GM12878 (cell line): ENCODE results near the gene IGSF23. TPM values are rescaled to one million over a fixed set of nuclear protein-coding genes. Genes with fewer than 3 reads are reported as not detected.

ENCODE experiments used
- ATAC-seq: fragments of 200-7000 bp; cut with Tn5 transposase; 3 replicates; pipeline ENCODE4 v1.9.1; 2020; ENCODE audit warnings: mild to moderate bottlenecking, moderate library complexity
- BruUV-seq: library from RNA; stranded (reverse); fragments of 400-500 nt; replicated peaks from 2 replicates; lab custom pipeline; 2021; lab: Mats Ljungman, UMichigan
- CTCF ChIA-PET: fragments of 300-600 bp; sonication (Branson Sonifier 250); formaldehyde crosslinking; extraction: SDS; loops from one replicate; lab custom pipeline; 2021; ENCODE audit warnings: inconsistent platforms; lab: Yijun Ruan, JAX
- POLR2A ChIA-PET: fragments of 350-600 bp; formaldehyde crosslinking; extraction: SDS; loops from one replicate; lab custom pipeline; 2021; ENCODE audit warnings: inconsistent platforms; lab: Charles Lee
- RAD21 ChIA-PET: fragments of 300-600 bp; sonication (Branson Sonifier 250); formaldehyde crosslinking; loops from one replicate; lab custom pipeline; 2023; ENCODE audit warnings: antibody characterized with exemption; ENCODE audit not compliant: unreplicated experiment; lab: Charles Lee
- SMC1A ChIA-PET: fragments of 300-600 bp; sonication (Branson Sonifier 250); formaldehyde crosslinking; loops from one replicate; lab custom pipeline; 2023; ENCODE audit not compliant: unreplicated experiment, uncharacterized antibody; lab: Charles Lee
- DNase-seq: peaks from one replicate; pipeline ENCODE4 v3.0.0-alpha.2; 2011; ENCODE audit warnings: low read depth, low spot score
- FAIRE-seq: peaks from 3 replicates; lab custom pipeline; 2011; peaks lifted over from hg19 to GRCh38; lab: Jason Lieb, UNC
- H2AFZ ChIP-seq: 2 replicates; pipeline ENCODE4 v1.6.0; 2011; ENCODE audit warnings: low read depth, low read length, control low read depth; ENCODE audit not compliant: control insufficient read depth
- H3K27ac ChIP-seq: 2 replicates; pipeline ENCODE4 v1.5.1; 2011; ENCODE audit warnings: control low read depth; ENCODE audit not compliant: control insufficient read depth, insufficient read depth
- H3K27me3 ChIP-seq, 2 experiments: replicated peaks in 1 of 2; 2 replicates each; pipeline versions ENCODE4 v1.6.0 to v1.6.1; 2011; ENCODE audit warnings: low read length in 1 of 2; ENCODE audit not compliant: control insufficient read depth in 2 of 2, insufficient read depth in 2 of 2
- H3K36me3 ChIP-seq, 2 experiments: 2 replicates each; pipeline ENCODE4 v1.5.1; 2011; ENCODE audit warnings: low read length in 1 of 2; ENCODE audit not compliant: control insufficient read depth in 2 of 2, insufficient read depth in 2 of 2
- H3K4me1 ChIP-seq: 2 replicates; pipeline ENCODE4 v1.6.1; 2011; ENCODE audit warnings: mild to moderate bottlenecking, low read length, moderate library complexity, mixed read lengths; ENCODE audit not compliant: control insufficient read depth, insufficient read depth
- H3K4me2 ChIP-seq: 2 replicates; pipeline ENCODE4 v1.6.0; 2011; ENCODE audit warnings: control low read depth; ENCODE audit not compliant: control insufficient read depth, insufficient read depth
- H3K4me3 ChIP-seq: fragments of 200-600 bp; sonication (generic); 2 replicates; pipeline ENCODE4 v1.5.1; 2016
- H3K79me2 ChIP-seq: 2 replicates; pipeline ENCODE4 v1.6.0; 2011; ENCODE audit warnings: low read length; ENCODE audit not compliant: control insufficient read depth, insufficient read depth
- H3K9ac ChIP-seq: 2 replicates; pipeline ENCODE4 v1.8.0; 2011; ENCODE audit warnings: low read length, control low read depth, mixed read lengths; ENCODE audit not compliant: control insufficient read depth, insufficient read depth
- H3K9me3 ChIP-seq: replicated peaks from 3 replicates; pipeline ENCODE4 v1.5.1; 2011; ENCODE audit warnings: mild to moderate bottlenecking, low read length; ENCODE audit not compliant: control insufficient read depth, insufficient read depth
- H4K20me1 ChIP-seq: 2 replicates; pipeline ENCODE4 v1.6.0; 2011; ENCODE audit not compliant: control insufficient read depth, insufficient read depth
- ATF3 ChIP-seq: IDR thresholded peaks from 2 replicates; pipeline ENCODE4 v1.6.1; 2011; ENCODE audit warnings: low read depth, mild to moderate bottlenecking, low read length, moderate library complexity, borderline replicate concordance; ENCODE audit errors: extremely low read depth
- BACH1 ChIP-seq: fragments of 450-650 bp; IDR thresholded peaks from 2 replicates; pipeline ENCODE4 v1.6.1; 2017; ENCODE audit warnings: mild to moderate bottlenecking, borderline replicate concordance
- BHLHE40 ChIP-seq, 2 experiments: fragments of 450-650 bp in 1 of 2; IDR thresholded peaks; 2 replicates each; pipeline ENCODE4 v1.6.1; 2011 to 2017; ENCODE audit warnings: low read depth in 2 of 2, borderline replicate concordance in 1 of 2, improper control_type of control experiment in 1 of 2, low read length in 1 of 2, mild to moderate bottlenecking in 1 of 2
- CBX5 ChIP-seq: sonication (generic); IDR thresholded peaks from 2 replicates; pipeline ENCODE4 v1.6.1; 2016; ENCODE audit warnings: low read depth, moderate library complexity, mild to moderate bottlenecking, inconsistent platforms
- CTCF ChIP-seq, 3 experiments: IDR thresholded peaks in 2 of 3; conservative IDR thresholded peaks in 1 of 3; 2 replicates each; pipeline ENCODE4 v1.5.1; 2011; ENCODE audit warnings: low read depth in 3 of 3, low read length in 3 of 3, mild to moderate bottlenecking in 3 of 3, control low read depth in 2 of 3, moderate library complexity in 2 of 3, inconsistent platforms in 1 of 3, mixed read lengths in 1 of 3; ENCODE audit not compliant: control insufficient read depth in 2 of 3, insufficient read depth in 1 of 3; ENCODE audit errors: extremely low read depth in 1 of 3
- EZH2 ChIP-seq: IDR thresholded peaks from 2 replicates; pipeline ENCODE4 v1.6.1; 2012; ENCODE audit warnings: low read depth, mild to moderate bottlenecking, control low read depth, inconsistent platforms, low read length, borderline replicate concordance; ENCODE audit not compliant: control insufficient read depth
- JUNB ChIP-seq: IDR thresholded peaks from 2 replicates; pipeline ENCODE4 v1.6.1; 2016; ENCODE audit warnings: antibody characterized with exemption, mild to moderate bottlenecking
- MAX ChIP-seq: IDR thresholded peaks from 2 replicates; pipeline ENCODE4 v1.6.1; 2012; ENCODE audit warnings: low read depth, low read length, improper control_type of control experiment
- NBN ChIP-seq: fragments of 450-650 bp; IDR thresholded peaks from 2 replicates; pipeline ENCODE4 v1.6.1; 2016
- PML ChIP-seq: IDR thresholded peaks from 2 replicates; pipeline ENCODE4 v1.6.1; 2012; ENCODE audit warnings: low read length, inconsistent platforms
- RAD21 ChIP-seq: IDR thresholded peaks from 2 replicates; pipeline ENCODE4 v1.6.1; 2011; ENCODE audit warnings: mild to moderate bottlenecking, low read depth, low read length, moderate library complexity; ENCODE audit not compliant: insufficient read depth
- RELA ChIP-seq: fragments of 450-650 bp; IDR thresholded peaks from 2 replicates; pipeline ENCODE4 v1.8.0; 2014; ENCODE audit warnings: borderline replicate concordance; ENCODE audit not compliant: partially characterized antibody
- SIN3A ChIP-seq: IDR thresholded peaks from 2 replicates; pipeline ENCODE4 v1.6.1; 2012; ENCODE audit warnings: low read depth, low read length, improper control_type of control experiment
- SMC3 ChIP-seq: IDR thresholded peaks from 2 replicates; pipeline ENCODE4 v1.6.1; 2011; ENCODE audit warnings: low read length, improper control_type of control experiment, borderline replicate concordance
- STAT3 ChIP-seq: IDR thresholded peaks from 2 replicates; pipeline ENCODE4 v1.6.1; 2011; ENCODE audit warnings: low read depth, low read length, improper control_type of control experiment
- SUZ12 ChIP-seq: fragments of 200-600 bp; sonication (generic); IDR thresholded peaks from one replicate; pipeline ENCODE4 v1.6.1; 2018; ENCODE audit warnings: antibody characterized with exemption, mild to moderate bottlenecking; ENCODE audit not compliant: unreplicated experiment
- TCF7 ChIP-seq: IDR thresholded peaks from 2 replicates; pipeline ENCODE4 v1.6.1; 2014; ENCODE audit warnings: antibody characterized with exemption, borderline replicate concordance
- USF1 ChIP-seq: IDR thresholded peaks from 2 replicates; pipeline ENCODE4 v1.6.1; 2011; ENCODE audit warnings: borderline replicate concordance, low read depth, mild to moderate bottlenecking, moderate library complexity, mixed read lengths, low read length; ENCODE audit not compliant: insufficient read depth; ENCODE audit errors: extremely low read length
- YY1 ChIP-seq: IDR thresholded peaks from 2 replicates; pipeline ENCODE4 v1.6.1; 2011; ENCODE audit warnings: low read depth, mild to moderate bottlenecking, low read length
- ZNF274 ChIP-seq: IDR thresholded peaks from one replicate; pipeline ENCODE4 v1.8.0; 2011; ENCODE audit not compliant: insufficient read length, insufficient read depth
- WGBS: methylation state at CpG from one replicate; pipeline ENCODE4 v1.1.6; 2016; ENCODE audit warnings: low lambda C conversion rate; ENCODE audit not compliant: insufficient replicate concordance, insufficient coverage; ENCODE audit errors: missing lambda C conversion rate; 5-methylcytosine and 5-hydroxymethylcytosine counted together
- in situ Hi-C: fragments of 300-500 bp; cut with MboI; formaldehyde crosslinking; loops from 9 replicates; pipeline ENCODE4 v1.14.3; 2018; ENCODE audit warnings: mixed read lengths
- intact Hi-C: fragments of 100-400 bp; cut with micrococcal nuclease; formaldehyde crosslinking; loops from one replicate; pipeline ENCODE4 v1.14.2; 2022; ENCODE audit not compliant: unreplicated experiment
- polyA plus RNA-seq, 11 experiments: library from polyadenylated mRNA; depleted of rRNA in 4 of 11; unstranded in 6 of 11; stranded (reverse) in 5 of 11; fragments of >200 nt; fragmentation: Nextera tagmentation in 4 of 11; fragmentation: Illumina TruSeq in 1 of 11; extraction: Ambion mirVana in 4 of 11; extraction: Trizol in 1 of 11; gene quantifications; 1 replicate in 1 of 11; 2 replicates in 10 of 11; pipeline versions ENCODE4 v1.2.1 to v1.2.3, GENCODE V29; 2011 to 2016; ENCODE audit warnings: inconsistent platforms in 2 of 11, missing spikeins in 2 of 11, low read depth in 1 of 11
- total RNA-seq, 4 experiments: library from RNA; depleted of rRNA in 3 of 4; stranded (reverse); fragments of >200 nt in 3 of 4; fragmentation: Illumina TruSeq in 1 of 4; extraction: Trizol in 1 of 4; gene quantifications; 2 replicates each; pipeline versions ENCODE4 v1.2.1 to v1.2.3, GENCODE V29; 2013 to 2021

The IGSF23 gene
- total and polyA plus RNA-seq, 10 of the 15 experiments (the other 5 are each of a cell fraction or from before 2014, with no cell fraction given) = not detected

- peak; percentile 99 for ATAC-seq
- peak; percentile 97 for FAIRE-seq
- Histone ChIP-seq H3K9me3 (no peaks in the 10 kb centered on the region), H3K4me2 (no peak overlapping the region), H3K9ac (no peak overlapping the region), H4K20me1 (no peaks in the 10 kb centered on the region), H3K27me3 (no peaks in the 10 kb centered on the region), H3K4me3 (no peak overlapping the region), H3K36me3 (no peaks in the 10 kb centered on the region), H3K27ac (no peak overlapping the region), H3K79me2 (no peaks in the 10 kb centered on the region), H3K4me1 (no peaks in the 10 kb centered on the region; the same call in 1 of the 2 replicates), H2AFZ (no peak overlapping the region)
- ChIA-PET POLR2A (no interaction called here), RAD21 (interaction anchor here (0.7 to 4.0 kb wide), 18 partner anchors 9 to 405 kb away, joined by 3 to 33 read pairs (median 4); partner anchors contain the start of gene NECTIN2), SMC1A (interaction anchor here (0.8 to 3.8 kb wide), 13 partner anchors 18 to 189 kb away, joined by 3 to 37 read pairs (median 3); no protein-coding TSS in a partner anchor), CTCF (interaction anchor here (0.6 to 4.9 kb wide), 32 partner anchors 9 to 1952 kb away, joined by 3 to 59 read pairs (median 4); partner anchors contain the start of genes NECTIN2 and TOMM40)
- in situ Hi-C loops = no loop called here
- BruUV-seq = no TSS peak
- intact Hi-C loops = loop anchor here (2.0 to 10.0 kb wide), 4 partner anchors 31 to 191 kb away; partner anchors contain the start of genes CBLC and NECTIN2
- WGBS = 15% methylated on average over 13 of the region's 16 CpGs
- peak; percentile 38 for DNase-seq
- peak; percentile 54; the same call in 1 of the 2 replicates for TF ChIP-seq YY1
- TF ChIP-seq CTCF (IDR thresholded peaks at IDR 0.05 in 2 of 3, conservative IDR thresholded peaks at IDR 0.05 in 1 of 3; ENCODE audit: control insufficient read depth in 2 of 3, extremely low read depth in 1 of 3, insufficient read depth in 1 of 3, low read depth in 3 of 3, low read length in 3 of 3) = peak; percentile 81 to 94 (median 87); a peak in 5 of 6 replicates
- TF ChIP-seq BHLHE40 (IDR thresholded peaks at IDR 0.05; ENCODE audit: borderline replicate concordance in 1 of 2, low read depth in 2 of 2, low read length in 1 of 2) = peak; percentile 8 to 35; a peak in 1 of 4 replicates
- TF ChIP-seq PML = no peak
- peak; percentile 68; the same call in 1 of the 2 replicates for TF ChIP-seq SMC3
- no peak for TF ChIP-seq SUZ12
- no peak for TF ChIP-seq JUNB
- no peak for TF ChIP-seq MAX
- peak; percentile 53; the same call in 1 of the 2 replicates for TF ChIP-seq BACH1
- TF ChIP-seq ZNF274 = no peak
- TF ChIP-seq TCF7 = no peak
- TF ChIP-seq USF1 = peak; percentile 78
- TF ChIP-seq ATF3 = peak; percentile 54; the same call in 1 of the 2 replicates
- no peak for TF ChIP-seq STAT3
- no peak for TF ChIP-seq RELA
- 0 out of 2 replicates have a peak, but pooled peaks have one; percentile 32 for TF ChIP-seq SIN3A
- peak; percentile 83 for TF ChIP-seq RAD21
- no peak for TF ChIP-seq EZH2
- no peak for TF ChIP-seq CBX5
- no peak for TF ChIP-seq NBN
These were observed 40.8 kb downstream of the IGSF23 start for GRCh38 chr19:44653977-44654774.
